ENCODE results near the gene OR6S1. TPM values are rescaled to one million over a fixed set of nuclear protein-coding genes. Genes with fewer than 3 reads are reported as not detected.

The OR6S1 gene
- polyA plus RNA-seq, 1 donor from 2014 or later, result not detected

DNA sequence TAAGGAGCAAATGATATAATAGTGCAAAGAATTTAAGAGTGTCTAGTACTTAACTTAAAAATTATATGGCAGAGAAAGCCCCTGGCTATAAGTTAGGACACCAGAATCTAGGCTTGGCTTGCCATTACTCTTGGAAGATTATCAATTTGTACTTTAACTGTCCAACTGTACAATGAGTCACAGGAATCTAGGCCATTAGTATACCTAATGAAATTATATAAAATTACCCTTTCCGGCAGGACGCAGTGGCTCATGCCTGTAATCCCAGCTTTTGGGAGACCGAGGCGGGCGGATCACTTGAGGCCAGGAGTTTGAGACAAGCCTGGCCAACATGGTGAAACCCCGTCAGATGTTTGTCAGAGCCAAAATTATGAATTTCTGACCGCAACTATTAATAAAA is 691 bp upstream of the OR6S1 start:
- Histone ChIP-seq H2AFZ (ENCODE audit: low read depth, low read length) (no peak overlapping the region), H3F3A (ENCODE audit: insufficient read depth, low read length, poor library complexity, severe bottlenecking) (no peaks in the 10 kb centered on the region), H3K9me2 (ENCODE audit: insufficient read depth, low read length) (no peaks in the 10 kb centered on the region), H3K9ac (ENCODE audit: low read length) (no peak overlapping the region), H3K9me3 (ENCODE audit: low read length) (no peaks in the 10 kb centered on the region), H3K4me2 (ENCODE audit: low read length) (no peak overlapping the region), H3K27ac (ENCODE audit: low read length) (no peak overlapping the region), H3K4me3 (ENCODE audit: low read length) (no peak overlapping the region), H3K79me2 (replicated peaks; ENCODE audit: insufficient read depth, low read length) (no peaks in the 10 kb centered on the region), H3K27me3 (ENCODE audit: insufficient read depth, low read depth, low read length) (no peaks in the 10 kb centered on the region), H3K36me3 (ENCODE audit: insufficient read depth, low read length) (no peaks in the 10 kb centered on the region), H4K20me1 (ENCODE audit: insufficient read depth) (no peaks in the 10 kb centered on the region)
- TF ChIP-seq, protein P1, sequence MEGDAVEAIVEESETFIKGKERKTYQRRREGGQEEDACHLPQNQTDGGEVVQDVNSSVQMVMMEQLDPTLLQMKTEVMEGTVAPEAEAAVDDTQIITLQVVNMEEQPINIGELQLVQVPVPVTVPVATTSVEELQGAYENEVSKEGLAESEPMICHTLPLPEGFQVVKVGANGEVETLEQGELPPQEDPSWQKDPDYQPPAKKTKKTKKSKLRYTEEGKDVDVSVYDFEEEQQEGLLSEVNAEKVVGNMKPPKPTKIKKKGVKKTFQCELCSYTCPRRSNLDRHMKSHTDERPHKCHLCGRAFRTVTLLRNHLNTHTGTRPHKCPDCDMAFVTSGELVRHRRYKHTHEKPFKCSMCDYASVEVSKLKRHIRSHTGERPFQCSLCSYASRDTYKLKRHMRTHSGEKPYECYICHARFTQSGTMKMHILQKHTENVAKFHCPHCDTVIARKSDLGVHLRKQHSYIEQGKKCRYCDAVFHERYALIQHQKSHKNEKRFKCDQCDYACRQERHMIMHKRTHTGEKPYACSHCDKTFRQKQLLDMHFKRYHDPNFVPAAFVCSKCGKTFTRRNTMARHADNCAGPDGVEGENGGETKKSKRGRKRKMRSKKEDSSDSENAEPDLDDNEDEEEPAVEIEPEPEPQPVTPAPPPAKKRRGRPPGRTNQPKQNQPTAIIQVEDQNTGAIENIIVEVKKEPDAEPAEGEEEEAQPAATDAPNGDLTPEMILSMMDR (IDR thresholded peaks at IDR 0.05; ENCODE audit: poor library complexity, severe bottlenecking), result no peak
- no peak for TF ChIP-seq EP300 (conservative IDR thresholded peaks at IDR 0.05; ENCODE audit: poor library complexity, severe bottlenecking)
- TF ChIP-seq MXI1 (conservative IDR thresholded peaks at IDR 0.05; ENCODE audit: poor library complexity, severe bottlenecking), result no peak
- TF ChIP-seq EZH2 (IDR thresholded peaks at IDR 0.05; ENCODE audit: borderline replicate concordance, insufficient read depth, low read length, poor library complexity, severe bottlenecking), result no peak
- no peak for TF ChIP-seq SMC3 (conservative IDR thresholded peaks at IDR 0.05; ENCODE audit: poor library complexity)
- no peak for TF ChIP-seq TAF1 (IDR thresholded peaks at IDR 0.05; ENCODE audit: low read depth)
- TF ChIP-seq POLR2AphosphoS5 (IDR thresholded peaks at IDR 0.05), result no peak
- TF ChIP-seq RAD21 (conservative IDR thresholded peaks at IDR 0.05), result no peak
- TF ChIP-seq REST (IDR thresholded peaks at IDR 0.05; ENCODE audit: borderline replicate concordance), result no peak

DNA sequence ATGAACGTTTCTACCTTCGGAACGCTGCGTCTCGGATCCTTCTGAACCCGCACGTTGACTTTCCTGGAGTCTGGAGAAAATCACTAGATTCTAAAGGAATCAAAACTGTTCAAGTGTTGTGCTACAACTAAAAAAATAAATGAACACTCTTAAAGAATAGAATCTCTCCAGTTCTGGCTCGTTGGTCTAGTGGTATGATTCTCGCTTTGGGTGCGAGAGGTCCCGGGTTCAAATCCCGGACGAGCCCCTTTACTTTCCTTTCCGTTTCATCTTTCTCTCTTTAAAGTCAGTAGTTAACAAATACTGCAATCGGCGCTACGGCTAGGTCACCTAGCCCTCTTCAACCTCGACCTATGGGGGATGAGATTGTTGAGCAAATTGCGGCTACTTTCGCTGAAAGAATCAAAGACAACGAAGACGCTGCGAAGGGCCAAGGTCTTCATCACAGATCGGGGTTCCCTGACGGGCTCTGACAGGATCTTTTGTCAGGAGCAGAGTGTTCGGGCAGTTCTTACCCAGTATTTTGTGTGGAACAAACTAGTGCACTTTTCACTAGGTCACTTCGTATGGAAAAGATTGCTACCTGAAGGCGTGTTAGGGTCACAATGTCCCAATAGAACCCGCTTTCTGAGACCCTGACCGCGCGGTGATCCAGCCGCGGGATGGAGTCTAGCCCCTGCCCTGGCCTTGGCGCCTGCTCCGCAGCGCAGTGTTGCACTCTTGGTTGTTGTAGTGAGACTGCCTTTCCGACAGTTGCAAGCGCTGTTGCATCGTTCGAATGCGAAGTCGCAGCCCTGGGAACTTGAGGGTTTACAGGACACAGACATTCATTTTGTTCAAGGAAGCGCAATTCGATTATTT is 8.4 kb downstream of the OR6S1 start:
- Histone ChIP-seq H3K36me3 (ENCODE audit: insufficient read depth, low read length) (no peaks in the 10 kb centered on the region), H3K9me2 (ENCODE audit: insufficient read depth, low read length) (no peaks in the 10 kb centered on the region), H3K4me3 (ENCODE audit: low read length) (peak overlapping the region; percentile 69), H3K27me3 (ENCODE audit: insufficient read depth, low read depth, low read length) (peaks cover 73% of the 10 kb centered on the region), H3K79me2 (replicated peaks; ENCODE audit: insufficient read depth, low read length) (no peaks in the 10 kb centered on the region), H4K20me1 (ENCODE audit: insufficient read depth) (no peaks in the 10 kb centered on the region), H2AFZ (ENCODE audit: low read depth, low read length) (no peak overlapping the region), H3K27ac (ENCODE audit: low read length) (no peak overlapping the region), H3K9ac (ENCODE audit: low read length) (peak overlapping the region; percentile 1), H3K4me2 (ENCODE audit: low read length) (peak overlapping the region; percentile 66), H3F3A (ENCODE audit: insufficient read depth, low read length, poor library complexity, severe bottlenecking) (no peaks in the 10 kb centered on the region), H3K9me3 (ENCODE audit: low read length) (no peaks in the 10 kb centered on the region)
- TF ChIP-seq POLR2AphosphoS5 (IDR thresholded peaks at IDR 0.05) (no peak), SMC3 (conservative IDR thresholded peaks at IDR 0.05; ENCODE audit: poor library complexity) (peak; percentile 12), RAD21 (conservative IDR thresholded peaks at IDR 0.05) (no peak)

Data from neural cell (in vitro differentiated cells).